HG02798 (cell line): ENCODE results near the gene DNAI1.

Source experiments
- ATAC-seq: cut with Tn5 transposase; IDR thresholded peaks from one replicate; pipeline ENCODE4 v1.9.1; 2021; ENCODE audit warnings: mild to moderate bottlenecking; ENCODE audit not compliant: unreplicated experiment, poor library complexity

The DNAI1 gene

GRCh38 chr9:34485822-34486221, 27.2 kb downstream of the DNAI1 start:
- no peak for ATAC-seq

GRCh38 chr9:34486572-34486971, 28.0 kb downstream of the DNAI1 start:
- no peak for ATAC-seq

DNA sequence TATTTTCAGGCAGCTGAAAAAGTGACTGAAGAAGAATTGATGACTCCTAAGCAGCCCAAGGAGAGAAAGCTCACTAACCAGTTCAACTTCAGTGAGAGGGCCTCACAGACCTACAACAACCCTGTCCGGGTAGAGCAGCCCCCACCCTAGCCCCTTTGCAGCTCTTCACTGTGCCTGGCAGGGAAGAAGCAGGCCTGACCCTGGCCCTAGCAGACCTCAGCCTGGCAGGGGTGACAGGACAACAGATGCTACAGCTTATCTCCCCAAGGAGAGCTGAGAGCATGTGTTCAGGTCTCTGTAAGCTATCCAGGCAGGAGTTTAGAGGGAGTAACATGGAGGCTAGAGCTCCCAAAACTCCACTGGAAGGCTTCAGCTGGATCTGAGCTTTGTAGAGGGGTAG, 31.8 kb downstream of the DNAI1 start:
- no peak for ATAC-seq

GRCh38 chr9:34490760-34491159, 32.2 kb downstream of the DNAI1 start:
- ATAC-seq: no peak

DNA sequence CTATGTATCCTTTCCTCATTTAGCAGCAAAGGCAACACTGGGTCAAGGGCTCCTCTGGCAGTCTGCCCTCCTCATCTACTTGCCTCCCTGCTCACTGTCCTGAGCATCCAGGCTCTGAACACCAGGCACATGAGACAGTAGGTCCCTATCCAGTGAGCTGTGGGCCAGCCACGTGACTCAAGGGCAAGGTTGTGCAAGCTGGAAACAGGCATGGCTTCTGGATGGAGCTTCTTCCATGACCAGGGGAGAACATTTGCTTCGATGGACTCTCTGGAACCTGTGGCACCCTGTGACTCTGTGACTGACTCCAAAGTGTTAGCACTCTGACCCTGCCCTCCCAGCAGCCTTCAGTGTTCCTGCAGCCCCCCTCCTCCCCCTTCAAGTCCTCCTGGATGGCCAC, 33.0 kb downstream of the DNAI1 start:
- no peak for ATAC-seq

DNA sequence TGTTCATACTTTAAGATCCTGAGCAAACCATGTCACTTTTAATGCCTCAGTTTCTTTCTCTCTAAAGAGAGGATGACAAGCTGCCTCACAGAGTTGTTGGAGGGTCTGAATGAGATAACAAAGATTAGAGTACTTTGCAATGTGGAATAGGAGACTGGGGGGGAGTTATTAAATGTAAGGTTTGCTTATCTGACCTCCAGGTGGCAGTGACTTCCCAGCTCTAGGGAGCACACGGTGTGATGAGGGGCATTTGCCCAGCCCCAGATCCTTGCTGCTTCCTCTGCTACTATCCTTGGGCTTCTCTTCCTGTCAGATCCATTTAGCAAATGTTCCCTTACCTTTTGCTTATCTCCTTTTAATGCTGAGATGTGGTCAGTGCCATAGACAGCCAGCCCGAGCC, 33.4 kb downstream of the DNAI1 start:
- no peak for ATAC-seq

GRCh38 chr9:34493972-34494535, 35.4 kb downstream of the DNAI1 start:
- no peak for ATAC-seq

- ATAC-seq: no peak
Observed at GRCh38 chr9:34496149-34496712, 37.6 kb downstream of the DNAI1 start.

- no peak for ATAC-seq
Observed at GRCh38 chr9:34498553-34498952, 39.9 kb downstream of the DNAI1 start.

- no peak for ATAC-seq
Observed at GRCh38 chr9:34499076-34499475, 40.5 kb downstream of the DNAI1 start.

DNA sequence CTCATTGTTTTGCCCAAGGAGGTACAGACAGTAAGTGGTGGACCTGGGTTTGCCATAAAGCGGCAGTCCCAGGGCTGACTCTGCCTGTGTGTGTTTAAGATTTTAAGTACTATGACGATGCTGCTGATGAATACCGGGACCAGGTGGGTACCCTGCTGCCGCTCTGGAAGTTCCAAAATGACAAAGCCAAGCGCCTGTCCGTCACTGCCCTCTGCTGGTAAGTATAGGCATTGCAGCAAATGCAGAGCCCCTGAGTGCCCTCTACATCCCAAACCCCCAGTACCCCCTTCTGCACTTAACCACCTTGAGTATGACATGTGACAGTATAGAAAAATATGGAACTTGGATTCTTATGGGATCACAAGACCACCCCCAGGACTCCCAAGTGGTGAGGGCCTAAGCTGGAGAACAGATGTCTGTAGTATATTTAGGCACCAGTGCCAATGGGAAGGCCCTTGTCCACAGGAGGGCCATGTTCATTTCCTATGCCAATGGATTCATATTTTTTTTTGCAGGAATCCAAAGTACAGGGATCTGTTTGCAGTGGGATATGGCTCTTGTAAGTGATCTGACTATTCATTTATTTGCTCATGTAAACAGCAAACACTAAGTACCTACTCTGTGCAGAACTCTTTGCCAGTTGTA, 42.1 kb downstream of the DNAI1 start:
- ATAC-seq: no peak

- no peak for ATAC-seq
Observed at GRCh38 chr9:34501372-34501771, 42.8 kb downstream of the DNAI1 start.

DNA sequence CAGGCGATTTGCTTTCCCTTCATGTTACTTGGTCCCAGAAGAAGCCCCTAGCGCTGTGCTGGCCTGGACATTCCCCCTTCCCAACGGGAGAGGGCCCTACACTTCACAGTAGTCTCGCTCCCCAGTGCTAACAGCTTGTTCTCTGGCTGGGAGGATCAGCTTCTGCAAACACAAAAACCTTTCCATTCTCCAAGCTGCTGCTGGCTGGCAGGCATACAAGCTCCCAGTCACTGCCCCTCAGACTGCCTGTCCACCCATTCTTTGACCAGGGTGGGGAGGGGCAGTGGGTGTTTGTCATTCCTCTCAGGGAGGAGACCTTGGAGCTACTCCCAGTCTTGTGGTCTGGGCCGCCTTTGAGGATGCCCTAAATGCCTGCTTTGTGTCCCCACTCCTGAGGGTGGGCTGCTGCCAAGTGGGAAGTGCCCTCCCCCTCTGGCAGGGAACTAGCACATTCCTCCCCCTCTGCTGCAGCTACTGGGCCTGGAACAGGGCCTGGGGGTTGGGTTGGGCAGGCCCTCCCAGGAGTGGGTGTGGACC, 43.4 kb downstream of the DNAI1 start:
- no peak for ATAC-seq

DNA sequence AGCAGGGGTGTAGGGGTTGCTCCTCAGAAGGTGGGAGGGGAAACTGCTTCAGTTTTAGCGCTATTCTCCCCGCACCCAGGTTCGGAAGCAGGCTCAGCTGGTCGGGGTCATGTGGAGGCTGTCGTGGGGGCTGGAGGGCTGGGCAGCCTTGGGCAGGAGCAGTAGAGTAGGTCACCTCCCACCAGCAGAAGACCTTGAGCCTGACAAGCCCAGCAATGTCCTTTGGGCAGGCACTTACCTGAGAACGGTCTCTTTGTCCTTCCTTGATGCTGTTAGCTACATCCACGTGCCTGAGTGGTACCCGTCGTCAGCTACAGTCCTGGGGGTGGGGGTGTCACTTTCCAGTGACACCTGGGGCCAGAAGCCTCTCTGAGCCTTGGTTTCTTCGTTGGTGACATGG, 43.9 kb downstream of the DNAI1 start:
- no peak for ATAC-seq

- ATAC-seq: no peak
Observed at GRCh38 chr9:34502891-34503290, 44.3 kb downstream of the DNAI1 start.

DNA sequence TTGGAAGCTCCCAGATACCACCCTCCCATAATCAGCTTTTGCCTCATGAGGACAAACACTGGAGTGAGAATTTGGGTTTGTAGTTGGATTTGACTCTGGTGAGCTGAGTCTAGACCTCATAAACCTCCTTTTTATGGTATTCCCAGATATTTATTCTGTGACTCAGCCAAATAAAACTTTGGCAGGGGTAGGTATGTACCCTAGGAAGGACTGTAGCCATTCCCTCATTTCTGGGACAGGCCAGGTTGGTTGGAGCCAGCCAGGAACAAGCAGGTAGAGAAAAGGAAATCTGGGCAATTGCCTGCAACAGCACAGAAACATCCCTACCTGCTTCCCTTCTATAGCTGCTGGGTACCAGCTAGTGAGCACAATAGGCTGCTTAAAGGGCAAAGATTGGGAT, 44.8 kb downstream of the DNAI1 start:
- ATAC-seq: no peak

DNA sequence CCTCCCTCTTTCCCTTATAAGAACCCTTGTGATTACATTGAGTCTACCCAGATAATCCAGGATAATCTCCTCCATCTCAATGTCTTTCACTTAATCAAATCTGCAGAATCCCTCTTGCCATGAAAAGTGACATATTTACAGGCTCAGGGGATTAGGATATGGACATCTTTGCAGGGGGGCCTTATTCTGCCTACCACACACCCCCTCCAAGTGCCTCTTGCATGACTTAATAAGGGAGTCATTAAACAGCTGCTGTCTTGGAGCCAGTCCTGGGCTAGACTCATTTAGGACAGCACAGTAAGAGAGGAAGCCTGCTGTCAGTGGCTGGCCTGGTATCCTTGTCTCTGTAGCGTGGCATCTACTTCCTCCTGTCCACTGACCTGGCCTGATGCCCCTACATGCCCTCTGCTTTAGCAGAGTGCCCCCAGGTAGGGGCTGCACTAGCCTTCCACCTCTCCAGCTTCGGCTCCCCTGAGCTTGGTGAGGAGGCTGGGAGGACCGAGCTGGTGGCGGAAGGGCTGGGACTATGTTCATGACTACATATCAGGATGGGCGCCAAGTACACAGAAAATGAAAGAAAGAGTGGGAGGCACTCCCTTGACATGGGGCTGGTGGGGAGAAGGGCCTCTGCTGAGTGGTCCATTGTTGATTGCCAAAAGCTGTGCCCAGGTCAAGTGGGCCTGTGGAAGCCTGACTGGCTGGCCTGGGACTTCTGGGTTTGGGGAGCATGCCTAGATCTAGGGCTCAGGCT, 46.9 kb downstream of the DNAI1 start:
- ATAC-seq: no peak

DNA sequence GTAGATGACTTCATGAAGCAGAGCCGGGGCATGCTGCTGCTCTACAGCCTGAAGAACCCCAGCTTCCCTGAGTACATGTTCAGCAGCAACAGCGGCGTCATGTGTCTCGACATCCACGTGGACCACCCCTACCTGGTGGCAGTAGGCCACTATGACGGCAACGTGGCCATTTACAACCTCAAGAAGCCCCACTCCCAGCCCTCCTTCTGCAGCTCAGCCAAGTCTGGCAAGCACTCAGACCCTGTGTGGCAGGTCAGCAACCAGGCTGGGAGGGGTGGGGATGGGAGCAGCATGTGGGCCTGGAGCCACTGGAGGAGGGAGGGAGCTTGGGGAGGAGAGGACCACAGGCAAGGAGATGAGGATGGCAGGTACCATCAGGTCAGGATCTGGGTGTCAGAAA, 48.0 kb downstream of the DNAI1 start:
- ATAC-seq: no peak

DNA sequence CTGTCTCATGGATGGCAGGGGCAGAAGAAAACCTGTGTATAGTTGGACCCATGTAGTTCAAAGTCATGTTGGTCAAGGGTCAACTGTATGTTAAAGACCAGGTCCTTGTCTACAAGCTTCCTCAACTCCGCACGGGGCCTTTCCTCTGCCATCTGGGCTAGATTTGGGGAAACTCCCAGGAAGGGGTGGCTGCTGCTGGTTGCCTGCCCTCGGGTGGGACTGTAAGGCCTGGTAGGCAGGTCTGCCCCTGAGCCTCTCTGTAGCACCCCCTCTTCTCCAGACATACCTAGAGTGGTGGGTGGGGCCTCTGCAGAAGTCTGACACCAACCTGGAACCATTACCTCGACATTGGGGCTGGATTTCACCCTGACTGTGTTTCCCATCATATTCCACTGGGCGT, 49.0 kb downstream of the DNAI1 start:
- no peak for ATAC-seq

DNA sequence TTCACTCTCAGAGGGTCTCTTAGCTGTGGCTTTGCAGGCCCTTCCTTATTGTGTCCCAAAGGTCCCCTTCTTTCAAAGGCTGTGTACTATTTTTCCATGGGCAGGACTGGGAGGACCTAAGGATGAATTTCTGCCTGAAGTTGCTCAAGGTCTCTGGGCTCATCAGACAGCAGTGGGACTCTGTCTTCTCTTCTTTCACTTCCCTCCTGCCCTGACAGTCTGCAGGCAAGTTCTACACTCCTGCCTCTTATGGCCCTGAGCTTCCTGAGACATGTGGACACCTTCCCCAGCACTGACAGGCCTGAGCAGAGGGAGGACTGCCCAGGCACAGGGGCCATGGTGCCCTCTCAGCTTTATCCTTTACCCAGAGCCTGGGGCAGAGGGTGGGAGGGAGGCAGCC, 49.4 kb downstream of the DNAI1 start:
- ATAC-seq: no peak

DNA sequence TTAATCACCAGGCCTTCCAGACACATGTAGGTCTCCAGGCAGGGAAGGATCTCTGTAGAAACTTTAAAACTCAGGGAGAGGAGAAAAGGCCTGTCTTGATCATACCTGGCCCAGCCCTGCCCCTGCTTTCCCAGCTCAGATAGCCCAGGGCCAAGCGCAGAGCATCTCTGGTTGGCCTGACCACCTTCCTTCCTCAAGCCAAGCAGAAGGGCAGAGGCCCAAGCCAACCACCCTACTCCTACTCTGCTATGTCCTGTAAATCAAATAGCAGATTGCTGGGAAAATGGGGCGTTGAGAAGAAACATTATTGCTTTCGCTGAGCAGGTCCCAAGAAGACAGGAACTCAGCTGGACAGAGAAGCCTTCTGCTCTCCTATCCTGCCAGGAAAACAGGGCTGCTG, 49.9 kb downstream of the DNAI1 start:
- ATAC-seq: no peak
